HCT116 (cell line): Measurements from ENCODE around the gene LPCAT2. TPM values are rescaled to one million over a fixed set of nuclear protein-coding genes. Genes with fewer than 3 reads are reported as not detected.

Experiments used
- ATAC-seq: fragments of 200-7000 bp; cut with Tn5 transposase; 2 replicates; pipeline ENCODE4 v1.9.1; 2020; ENCODE audit warnings: mild to moderate bottlenecking, moderate library complexity
- BruUV-seq: library from RNA; stranded (reverse); fragments of 400-500 nt; replicated peaks from 2 replicates; lab custom pipeline; 2021; lab: Mats Ljungman, UMichigan
- CTCF ChIA-PET: fragments of 300-600 bp; sonication (Branson Sonifier 250); formaldehyde crosslinking; loops from one replicate; lab custom pipeline; 2021; ENCODE audit warnings: antibody characterized with exemption; lab: Charles Lee
- POLR2A ChIA-PET: fragments of 300-600, 350-600 bp; sonication (Branson Sonifier 250); formaldehyde crosslinking; loops from one replicate; lab custom pipeline; 2021; ENCODE audit warnings: antibody characterized with exemption; lab: Charles Lee
- RAD21 ChIA-PET, 2 experiments: fragments of 300-600 bp; sonication (Branson Sonifier 250); formaldehyde crosslinking; loops; one replicate each; lab custom pipeline; 2023; ENCODE audit warnings: low total read pairs in 2 of 2; ENCODE audit not compliant: uncharacterized antibody in 2 of 2, unreplicated experiment in 2 of 2, low non-redundant PET in 1 of 2; lab: Charles Lee
- DNase-seq: peaks from one replicate; pipeline ENCODE4 v3.0.0-alpha.2; 2010; ENCODE audit warnings: low read depth, low spot score
- H2AFZ ChIP-seq: fragments of 200-600 bp; shearing (Covaris generic), sonication (generic); 2 replicates; pipeline ENCODE4 v1.6.1; 2017; ENCODE audit warnings: low read depth, mixed run types, mixed read lengths, antibody characterized with exemption, low read length; ENCODE audit not compliant: poor library complexity, severe bottlenecking
- H3K27ac ChIP-seq: 2 replicates; pipeline ENCODE4 v1.5.1; 2012; ENCODE audit warnings: low read depth, low read length
- H3K27me3 ChIP-seq: fragments of 200-600 bp; sonication (generic); 2 replicates; pipeline ENCODE4 v1.6.1; 2016; ENCODE audit warnings: mixed run types, low read length, mixed read lengths; ENCODE audit not compliant: insufficient read depth
- H3K36me3 ChIP-seq, 2 experiments: fragments of 200-500 bp in 1 of 2; fragments of 200-600 bp in 1 of 2; sonication (Bioruptor generic) in 1 of 2; sonication (generic) in 1 of 2; 2 replicates each; pipeline versions ENCODE4 v1.5.1 to v1.6.1; 2014 to 2016; ENCODE audit warnings: low read length in 2 of 2, inconsistent platforms in 1 of 2, mixed read lengths in 1 of 2, mixed run types in 1 of 2; ENCODE audit not compliant: insufficient read depth in 2 of 2, control insufficient read depth in 1 of 2
- H3K4me1 ChIP-seq, 2 experiments: fragments of 200-600 bp in 1 of 2; sonication (generic) in 1 of 2; 2 replicates each; pipeline versions ENCODE4 v1.5.1 to v1.6.1; 2012 to 2017; ENCODE audit warnings: low read length in 2 of 2, inconsistent platforms in 1 of 2, mild to moderate bottlenecking in 1 of 2, mixed read lengths in 1 of 2, mixed run types in 1 of 2, moderate library complexity in 1 of 2; ENCODE audit not compliant: insufficient read depth in 2 of 2, control insufficient read depth in 1 of 2
- H3K4me2 ChIP-seq: fragments of 200-600 bp; sonication (generic); 2 replicates; pipeline ENCODE4 v1.6.1; 2017; ENCODE audit warnings: mixed run types, low read length, mixed read lengths
- H3K4me3 ChIP-seq, 2 experiments: fragments of 200-600 bp in 1 of 2; sonication (generic) in 1 of 2; replicated peaks in 1 of 2; 2 replicates each; pipeline ENCODE4 v1.5.1; 2011 to 2016; ENCODE audit warnings: low read length in 2 of 2, control low read depth in 1 of 2, low read depth in 1 of 2, mild to moderate bottlenecking in 1 of 2, mixed read lengths in 1 of 2, mixed run types in 1 of 2
- H3K79me2 ChIP-seq: fragments of 200-600 bp; sonication (generic); 2 replicates; pipeline ENCODE4 v1.6.1; 2017; ENCODE audit warnings: mild to moderate bottlenecking, mixed run types, low read length, moderate library complexity, mixed read lengths; ENCODE audit not compliant: insufficient read depth
- H3K9ac ChIP-seq: fragments of 200-600 bp; sonication (generic); 2 replicates; pipeline ENCODE4 v1.6.1; 2016; ENCODE audit warnings: low read length, mixed read lengths
- H3K9me2 ChIP-seq: fragments of 200-600 bp; sonication (generic), shearing (Covaris generic); 2 replicates; pipeline ENCODE4 v1.6.1; 2017; ENCODE audit warnings: mixed run types, mild to moderate bottlenecking, moderate library complexity; ENCODE audit not compliant: insufficient read depth
- H3K9me3 ChIP-seq, 2 experiments: fragments of 200-500 bp in 1 of 2; fragments of 200-600 bp in 1 of 2; sonication (Bioruptor generic) in 1 of 2; sonication (generic) in 1 of 2; 2 replicates each; pipeline ENCODE4 v1.6.1; 2014 to 2017; ENCODE audit warnings: low read length in 2 of 2, mixed read lengths in 2 of 2, inconsistent platforms in 1 of 2, low read depth in 1 of 2, mild to moderate bottlenecking in 1 of 2, mixed run types in 1 of 2, moderate library complexity in 1 of 2; ENCODE audit not compliant: control insufficient read depth in 1 of 2, insufficient read depth in 1 of 2
- H4K20me1 ChIP-seq: fragments of 200-600 bp; sonication (generic), shearing (Covaris generic); 2 replicates; pipeline ENCODE4 v1.6.1; 2017; ENCODE audit warnings: mixed run types, mild to moderate bottlenecking, moderate library complexity; ENCODE audit not compliant: insufficient read depth
- CBX3 ChIP-seq: IDR thresholded peaks from 2 replicates; pipeline ENCODE4 v1.6.1; 2012; ENCODE audit warnings: low read depth
- CEBPB ChIP-seq: IDR thresholded peaks from 2 replicates; pipeline ENCODE4 v1.6.1; 2012; ENCODE audit warnings: low read depth
- EGR1 ChIP-seq: IDR thresholded peaks from 2 replicates; pipeline ENCODE4 v1.6.1; 2012; ENCODE audit warnings: low read depth
- EZH2 ChIP-seq: fragments of 200-600 bp; sonication (generic); IDR thresholded peaks from 2 replicates; pipeline ENCODE4 v1.6.1; 2017; ENCODE audit warnings: antibody characterized with exemption, mixed run types
- EZH2phosphoT487 ChIP-seq: fragments of 200-600 bp; IDR thresholded peaks from 2 replicates; pipeline ENCODE4 v1.6.1; 2018; ENCODE audit warnings: antibody characterized with exemption, borderline replicate concordance
- FOSL1 ChIP-seq: IDR thresholded peaks from 2 replicates; pipeline ENCODE4 v1.6.1; 2012; ENCODE audit warnings: low read depth
- JUND ChIP-seq: IDR thresholded peaks from 2 replicates; pipeline ENCODE4 v1.6.1; 2012
- POLR2A ChIP-seq: IDR thresholded peaks from 2 replicates; pipeline ENCODE4 v1.7.0; 2011; ENCODE audit warnings: borderline replicate concordance; ENCODE audit not compliant: insufficient read depth, insufficient read length; ENCODE audit errors: extremely low read depth
- POLR2AphosphoS5 ChIP-seq: IDR thresholded peaks from 2 replicates; pipeline ENCODE4 v1.6.1; 2011; ENCODE audit warnings: mild to moderate bottlenecking, low read depth, low read length, moderate library complexity
- SP1 ChIP-seq: IDR thresholded peaks from 2 replicates; pipeline ENCODE4 v1.6.1; 2012; ENCODE audit warnings: low read depth
- SRF ChIP-seq: IDR thresholded peaks from 2 replicates; pipeline ENCODE4 v1.6.1; 2012; ENCODE audit warnings: low read depth
- TCF7L2 ChIP-seq: IDR thresholded peaks from 2 replicates; pipeline ENCODE4 v1.7.0; 2011; ENCODE audit warnings: borderline replicate concordance, inconsistent platforms; ENCODE audit not compliant: insufficient read depth, insufficient read length; ENCODE audit errors: extremely low read depth
- YY1 ChIP-seq: IDR thresholded peaks from 2 replicates; pipeline ENCODE4 v1.6.1; 2011; ENCODE audit warnings: low read length, low read depth, moderate library complexity, mild to moderate bottlenecking; ENCODE audit not compliant: insufficient replicate concordance; ENCODE audit errors: extremely low read depth
- ZNF274 ChIP-seq: fragments of 200-500 bp; sonication (Bioruptor generic); IDR thresholded peaks from 2 replicates; pipeline ENCODE4 v1.6.1; 2014; ENCODE audit warnings: mild to moderate bottlenecking, low read depth, low read length, inconsistent platforms
- intact Hi-C: fragments of 100-400 bp; cut with micrococcal nuclease; formaldehyde crosslinking; loops from 2 replicates; pipeline ENCODE4 v1.10.0; 2022
- total RNA-seq: library from RNA; stranded (reverse); gene quantifications from one replicate; pipeline ENCODE4 v1.2.1, GENCODE V29; 2021; ENCODE audit not compliant: unreplicated experiment
- TF ChIP-seq, protein P1 (sequence below): IDR thresholded peaks from 2 replicates; pipeline ENCODE4 v1.6.1; 2012
- TF ChIP-seq, protein P2 (sequence below): IDR thresholded peaks from 2 replicates; pipeline ENCODE4 v1.6.1; 2011; ENCODE audit warnings: mild to moderate bottlenecking, low read length, moderate library complexity; ENCODE audit not compliant: insufficient replicate concordance; ENCODE audit errors: extremely low read depth
- TF ChIP-seq, protein P3 (sequence below), 3 experiments: fragments of 200-600 bp in 1 of 3; sonication (generic) in 1 of 3; IDR thresholded peaks in 2 of 3; conservative IDR thresholded peaks in 1 of 3; 2 replicates each; pipeline ENCODE4 v1.5.1; 2012 to 2017; ENCODE audit warnings: low read depth in 2 of 3, low read length in 2 of 3, antibody characterized with exemption in 1 of 3, borderline replicate concordance in 1 of 3, control low read depth in 1 of 3, mild to moderate bottlenecking in 1 of 3, mixed read lengths in 1 of 3, mixed run types in 1 of 3, moderate library complexity in 1 of 3; ENCODE audit not compliant: insufficient read depth in 1 of 3
- TF ChIP-seq, protein P4 (sequence below): IDR thresholded peaks from 2 replicates; pipeline ENCODE4 v1.6.1; 2012
- TF ChIP-seq, protein P5 (sequence below): IDR thresholded peaks from 2 replicates; pipeline ENCODE4 v1.6.1; 2012; ENCODE audit warnings: low read depth

Gene LPCAT2
- total RNA-seq, 1 experiment from 2014 or later: 13.1 TPM

DNA sequence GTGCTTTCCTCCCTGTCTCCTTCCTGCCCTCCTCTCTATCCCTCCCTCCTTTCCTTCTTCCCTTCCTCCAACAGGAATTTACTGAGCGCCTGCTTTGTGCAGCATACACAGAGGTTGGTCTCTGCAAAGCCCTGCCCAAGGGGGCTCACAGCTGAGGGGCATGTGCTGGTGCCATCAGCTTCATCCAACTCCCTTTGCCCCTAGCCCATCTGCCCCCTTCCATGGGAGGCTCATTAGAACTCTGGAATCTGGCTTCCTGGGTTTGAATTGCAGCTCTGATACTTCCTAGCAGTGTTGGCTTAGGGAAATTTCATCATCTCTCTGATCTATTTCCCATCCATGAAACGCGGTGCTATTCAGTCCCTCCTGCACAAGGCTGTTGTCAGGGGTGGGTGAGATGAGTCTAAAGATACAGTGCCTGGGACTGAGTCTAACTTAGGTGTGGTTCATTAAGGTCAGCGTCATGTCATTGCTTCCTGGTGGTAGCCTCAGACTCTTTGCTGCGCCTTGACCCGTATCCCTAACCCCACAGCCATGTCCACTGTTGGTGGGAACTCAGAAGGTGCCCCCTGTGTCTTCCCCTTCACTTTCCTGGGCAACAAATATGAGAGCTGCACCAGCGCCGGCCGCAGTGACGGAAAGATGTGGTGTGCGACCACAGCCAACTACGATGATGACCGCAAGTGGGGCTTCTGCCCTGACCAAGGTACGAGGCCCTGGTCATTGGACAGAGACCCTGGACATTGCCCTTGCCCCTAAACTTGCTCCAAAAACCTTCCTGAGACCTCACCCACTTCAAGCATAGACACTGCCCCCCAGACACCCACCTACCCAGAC is 19.5 kb upstream of the LPCAT2 start:
- H3K27ac ChIP-seq: no peak overlapping the region
- CTCF ChIA-PET: no interaction called here
- H3K9ac ChIP-seq: no peak overlapping the region
- no peak overlapping the region for H3K4me3 ChIP-seq
- no peak for ATAC-seq
- no peaks in the 10 kb centered on the region for H3K9me2 ChIP-seq
- POLR2A ChIA-PET: no interaction called here
- DNase-seq: no peak
- no peak overlapping the region for H3K4me2 ChIP-seq
- intact Hi-C loops: no loop called here
- no peaks in the 10 kb centered on the region for H3K4me1 ChIP-seq
- H3K9me3 ChIP-seq: no peaks in the 10 kb centered on the region
- H3K36me3 ChIP-seq: no peaks in the 10 kb centered on the region
- RAD21 ChIA-PET: no interaction called here
- H2AFZ ChIP-seq: no peak overlapping the region
- H4K20me1 ChIP-seq: no peaks in the 10 kb centered on the region
- H3K27me3 ChIP-seq: peaks cover 7% of the 10 kb centered on the region
- BruUV-seq: no TSS peak
- no peaks in the 10 kb centered on the region for H3K79me2 ChIP-seq
- TF ChIP-seq YY1: no peak
- no peak for TF ChIP-seq CBX3
- TF ChIP-seq SP1: no peak
- TF ChIP-seq, protein P1, sequence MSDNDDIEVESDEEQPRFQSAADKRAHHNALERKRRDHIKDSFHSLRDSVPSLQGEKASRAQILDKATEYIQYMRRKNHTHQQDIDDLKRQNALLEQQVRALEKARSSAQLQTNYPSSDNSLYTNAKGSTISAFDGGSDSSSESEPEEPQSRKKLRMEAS: no peak
- TF ChIP-seq TCF7L2: no peak
- TF ChIP-seq EZH2phosphoT487: no peak
- no peak for TF ChIP-seq EGR1
- TF ChIP-seq, protein P2, sequence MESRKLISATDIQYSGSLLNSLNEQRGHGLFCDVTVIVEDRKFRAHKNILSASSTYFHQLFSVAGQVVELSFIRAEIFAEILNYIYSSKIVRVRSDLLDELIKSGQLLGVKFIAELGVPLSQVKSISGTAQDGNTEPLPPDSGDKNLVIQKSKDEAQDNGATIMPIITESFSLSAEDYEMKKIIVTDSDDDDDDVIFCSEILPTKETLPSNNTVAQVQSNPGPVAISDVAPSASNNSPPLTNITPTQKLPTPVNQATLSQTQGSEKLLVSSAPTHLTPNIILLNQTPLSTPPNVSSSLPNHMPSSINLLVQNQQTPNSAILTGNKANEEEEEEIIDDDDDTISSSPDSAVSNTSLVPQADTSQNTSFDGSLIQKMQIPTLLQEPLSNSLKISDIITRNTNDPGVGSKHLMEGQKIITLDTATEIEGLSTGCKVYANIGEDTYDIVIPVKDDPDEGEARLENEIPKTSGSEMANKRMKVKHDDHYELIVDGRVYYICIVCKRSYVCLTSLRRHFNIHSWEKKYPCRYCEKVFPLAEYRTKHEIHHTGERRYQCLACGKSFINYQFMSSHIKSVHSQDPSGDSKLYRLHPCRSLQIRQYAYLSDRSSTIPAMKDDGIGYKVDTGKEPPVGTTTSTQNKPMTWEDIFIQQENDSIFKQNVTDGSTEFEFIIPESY: no peak
- TF ChIP-seq, protein P3, sequence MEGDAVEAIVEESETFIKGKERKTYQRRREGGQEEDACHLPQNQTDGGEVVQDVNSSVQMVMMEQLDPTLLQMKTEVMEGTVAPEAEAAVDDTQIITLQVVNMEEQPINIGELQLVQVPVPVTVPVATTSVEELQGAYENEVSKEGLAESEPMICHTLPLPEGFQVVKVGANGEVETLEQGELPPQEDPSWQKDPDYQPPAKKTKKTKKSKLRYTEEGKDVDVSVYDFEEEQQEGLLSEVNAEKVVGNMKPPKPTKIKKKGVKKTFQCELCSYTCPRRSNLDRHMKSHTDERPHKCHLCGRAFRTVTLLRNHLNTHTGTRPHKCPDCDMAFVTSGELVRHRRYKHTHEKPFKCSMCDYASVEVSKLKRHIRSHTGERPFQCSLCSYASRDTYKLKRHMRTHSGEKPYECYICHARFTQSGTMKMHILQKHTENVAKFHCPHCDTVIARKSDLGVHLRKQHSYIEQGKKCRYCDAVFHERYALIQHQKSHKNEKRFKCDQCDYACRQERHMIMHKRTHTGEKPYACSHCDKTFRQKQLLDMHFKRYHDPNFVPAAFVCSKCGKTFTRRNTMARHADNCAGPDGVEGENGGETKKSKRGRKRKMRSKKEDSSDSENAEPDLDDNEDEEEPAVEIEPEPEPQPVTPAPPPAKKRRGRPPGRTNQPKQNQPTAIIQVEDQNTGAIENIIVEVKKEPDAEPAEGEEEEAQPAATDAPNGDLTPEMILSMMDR (IDR thresholded peaks at IDR 0.05 in 2 of 3, conservative IDR thresholded peaks at IDR 0.05 in 1 of 3; ENCODE audit: borderline replicate concordance in 1 of 3, insufficient read depth in 1 of 3, low read depth in 2 of 3, low read length in 2 of 3): no peak
- TF ChIP-seq, protein P4, sequence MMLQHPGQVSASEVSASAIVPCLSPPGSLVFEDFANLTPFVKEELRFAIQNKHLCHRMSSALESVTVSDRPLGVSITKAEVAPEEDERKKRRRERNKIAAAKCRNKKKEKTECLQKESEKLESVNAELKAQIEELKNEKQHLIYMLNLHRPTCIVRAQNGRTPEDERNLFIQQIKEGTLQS: no peak
- no peak for TF ChIP-seq POLR2A
- no peak for TF ChIP-seq SRF
- TF ChIP-seq EZH2: no peak
- no peak for TF ChIP-seq JUND
- no peak for TF ChIP-seq FOSL1
- no peak for TF ChIP-seq ZNF274
- TF ChIP-seq POLR2AphosphoS5: no peak
- TF ChIP-seq, protein P5, sequence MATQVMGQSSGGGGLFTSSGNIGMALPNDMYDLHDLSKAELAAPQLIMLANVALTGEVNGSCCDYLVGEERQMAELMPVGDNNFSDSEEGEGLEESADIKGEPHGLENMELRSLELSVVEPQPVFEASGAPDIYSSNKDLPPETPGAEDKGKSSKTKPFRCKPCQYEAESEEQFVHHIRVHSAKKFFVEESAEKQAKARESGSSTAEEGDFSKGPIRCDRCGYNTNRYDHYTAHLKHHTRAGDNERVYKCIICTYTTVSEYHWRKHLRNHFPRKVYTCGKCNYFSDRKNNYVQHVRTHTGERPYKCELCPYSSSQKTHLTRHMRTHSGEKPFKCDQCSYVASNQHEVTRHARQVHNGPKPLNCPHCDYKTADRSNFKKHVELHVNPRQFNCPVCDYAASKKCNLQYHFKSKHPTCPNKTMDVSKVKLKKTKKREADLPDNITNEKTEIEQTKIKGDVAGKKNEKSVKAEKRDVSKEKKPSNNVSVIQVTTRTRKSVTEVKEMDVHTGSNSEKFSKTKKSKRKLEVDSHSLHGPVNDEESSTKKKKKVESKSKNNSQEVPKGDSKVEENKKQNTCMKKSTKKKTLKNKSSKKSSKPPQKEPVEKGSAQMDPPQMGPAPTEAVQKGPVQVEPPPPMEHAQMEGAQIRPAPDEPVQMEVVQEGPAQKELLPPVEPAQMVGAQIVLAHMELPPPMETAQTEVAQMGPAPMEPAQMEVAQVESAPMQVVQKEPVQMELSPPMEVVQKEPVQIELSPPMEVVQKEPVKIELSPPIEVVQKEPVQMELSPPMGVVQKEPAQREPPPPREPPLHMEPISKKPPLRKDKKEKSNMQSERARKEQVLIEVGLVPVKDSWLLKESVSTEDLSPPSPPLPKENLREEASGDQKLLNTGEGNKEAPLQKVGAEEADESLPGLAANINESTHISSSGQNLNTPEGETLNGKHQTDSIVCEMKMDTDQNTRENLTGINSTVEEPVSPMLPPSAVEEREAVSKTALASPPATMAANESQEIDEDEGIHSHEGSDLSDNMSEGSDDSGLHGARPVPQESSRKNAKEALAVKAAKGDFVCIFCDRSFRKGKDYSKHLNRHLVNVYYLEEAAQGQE: no peak
- no peak for TF ChIP-seq CEBPB
